IPS-20b (cell line): ENCODE data around the gene MGME1.

ENCODE experiments used
- H3K27ac ChIP-seq: one replicate; pipeline ENCODE4 v1.5.1; 2013; ENCODE audit warnings: low read length
- H3K27me3 ChIP-seq: 2 replicates; pipeline ENCODE4 v1.6.1; 2013; ENCODE audit warnings: mild to moderate bottlenecking, low read length, inconsistent platforms; ENCODE audit not compliant: insufficient read depth
- H3K36me3 ChIP-seq: 2 replicates; pipeline ENCODE4 v1.6.1; 2013; ENCODE audit warnings: low read depth, mild to moderate bottlenecking, inconsistent platforms, low read length, moderate library complexity; ENCODE audit not compliant: insufficient read depth
- H3K4me1 ChIP-seq: 2 replicates; pipeline ENCODE4 v1.6.1; 2013; ENCODE audit warnings: mild to moderate bottlenecking, control low read depth, inconsistent platforms, low read length, moderate library complexity; ENCODE audit not compliant: insufficient read depth
- H3K4me3 ChIP-seq: 2 replicates; pipeline ENCODE4 v1.5.1; 2013; ENCODE audit warnings: mild to moderate bottlenecking, low read length, inconsistent platforms
- H3K9ac ChIP-seq: 2 replicates; pipeline ENCODE4 v1.6.1; 2013; ENCODE audit warnings: low read depth, mild to moderate bottlenecking, inconsistent platforms, low read length, moderate library complexity
- H3K9me3 ChIP-seq: 2 replicates; pipeline ENCODE4 v1.6.1; 2013; ENCODE audit warnings: mild to moderate bottlenecking, low read depth, low read length, inconsistent platforms; ENCODE audit not compliant: insufficient read depth

The MGME1 gene

DNA sequence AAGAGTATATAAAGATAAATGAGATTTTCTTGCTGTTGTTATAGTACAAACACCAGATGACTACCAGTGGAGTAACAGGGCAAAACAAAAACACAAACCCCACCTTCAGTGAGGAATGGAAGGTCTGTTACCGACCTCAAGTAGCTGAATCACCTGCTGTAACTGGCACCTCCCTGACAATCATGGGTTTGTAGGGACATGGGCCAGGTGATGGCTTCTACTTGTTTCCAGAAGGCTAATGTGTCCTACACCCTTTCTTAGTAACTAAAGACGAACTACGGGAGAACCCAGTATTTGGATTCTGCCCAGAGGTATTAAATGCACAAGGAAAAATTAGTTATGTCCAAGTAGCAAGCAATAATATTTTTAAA lies 27.0 kb upstream of the MGME1 start:
- peaks cover 65% of the 10 kb centered on the region for H3K36me3 ChIP-seq
- peaks cover 12% of the 10 kb centered on the region; the same call in 1 of the 2 replicates for H3K4me1 ChIP-seq
- no peak overlapping the region for H3K4me3 ChIP-seq
- no peak overlapping the region for H3K9ac ChIP-seq
- H3K9me3 ChIP-seq = no peaks in the 10 kb centered on the region
- no peak overlapping the region for H3K27ac ChIP-seq
- no peaks in the 10 kb centered on the region for H3K27me3 ChIP-seq

- Histone ChIP-seq H3K9me3 (no peaks in the 10 kb centered on the region), H3K9ac (no peak overlapping the region), H3K36me3 (peaks cover 80% of the 10 kb centered on the region), H3K27ac (no peak overlapping the region), H3K4me1 (peaks cover 9% of the 10 kb centered on the region; the same call in 1 of the 2 replicates), H3K27me3 (no peaks in the 10 kb centered on the region), H3K4me3 (no peak overlapping the region)
Measured at GRCh38 chr20:17943343-17943742, 25.5 kb upstream of the MGME1 start.

GRCh38 chr20:17944854-17945474 lies 23.9 kb upstream of the MGME1 start:
- H3K27ac ChIP-seq = no peak overlapping the region
- H3K4me1 ChIP-seq = 0 out of 2 replicates have a peak, but pooled peaks cover 3% of the 10 kb centered on the region
- H3K4me3 ChIP-seq = no peak overlapping the region
- no peaks in the 10 kb centered on the region for H3K27me3 ChIP-seq
- H3K9ac ChIP-seq = no peak overlapping the region
- H3K9me3 ChIP-seq = no peaks in the 10 kb centered on the region
- H3K36me3 ChIP-seq = peaks cover 97% of the 10 kb centered on the region

DNA sequence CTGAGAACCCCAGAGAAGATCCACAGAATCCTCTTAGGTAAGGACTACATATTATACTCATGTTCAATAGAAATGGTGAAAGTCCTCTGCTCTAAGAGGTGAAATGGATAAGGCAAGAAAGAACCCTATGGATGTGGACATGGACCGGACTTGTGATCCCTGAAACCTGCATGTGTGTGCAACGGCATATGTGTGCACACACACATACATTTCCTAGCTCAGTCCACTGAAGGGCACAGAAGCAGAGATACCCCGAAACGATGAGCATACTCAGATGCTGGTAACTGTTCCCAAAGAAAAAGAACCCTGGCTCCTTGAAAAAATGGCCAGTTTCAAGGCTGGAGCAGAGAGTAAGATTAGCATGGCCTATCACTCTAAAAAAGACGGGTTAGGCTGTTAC lies 22.8 kb upstream of the MGME1 start:
- Histone ChIP-seq H3K36me3 (peaks cover 100% of the 10 kb centered on the region), H3K27me3 (no peaks in the 10 kb centered on the region), H3K4me1 (0 out of 2 replicates have a peak, but pooled peaks cover under 1% of the 10 kb centered on the region), H3K9me3 (no peaks in the 10 kb centered on the region), H3K4me3 (no peak overlapping the region), H3K9ac (no peak overlapping the region), H3K27ac (no peak overlapping the region)

DNA sequence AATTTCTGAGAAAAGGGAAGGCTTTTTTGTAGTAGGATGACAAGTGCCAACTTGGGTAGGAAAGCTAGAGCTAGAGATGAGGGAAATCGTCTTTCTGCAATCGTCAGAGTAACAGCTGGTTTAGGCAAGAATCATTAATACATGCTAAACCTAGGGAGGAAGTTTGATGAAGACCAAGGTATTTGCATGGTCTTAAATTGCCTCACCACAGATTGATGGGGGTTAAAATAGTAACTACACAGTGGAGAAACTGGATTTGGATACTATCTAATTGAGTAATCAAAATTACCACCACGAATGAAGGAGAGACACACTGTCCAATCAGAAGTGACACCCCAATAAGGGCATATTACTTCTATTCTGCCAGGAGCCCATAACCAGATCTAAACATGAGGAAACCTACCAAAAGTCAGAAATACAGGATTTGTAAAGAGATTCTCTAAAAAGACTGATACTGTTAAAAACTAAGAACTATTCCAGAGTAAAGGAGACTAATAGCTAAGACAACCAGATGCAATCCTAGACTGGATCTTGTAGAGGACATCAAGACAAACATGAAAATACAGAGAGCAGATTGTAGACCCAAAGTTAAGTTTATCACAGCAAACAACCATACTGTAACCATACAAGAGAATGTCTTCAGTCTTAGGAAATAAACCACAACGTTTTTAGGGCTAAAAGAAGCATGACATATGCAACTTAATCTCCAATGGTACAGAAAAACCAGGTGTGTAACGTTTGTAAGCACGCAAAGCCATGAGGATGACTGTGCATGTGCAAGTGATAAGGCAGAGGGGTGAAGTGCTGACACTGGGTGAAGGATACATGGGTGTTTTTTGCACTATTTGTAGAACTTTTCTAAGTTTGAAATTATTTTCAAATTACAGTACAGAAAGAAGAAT lies 22.0 kb upstream of the MGME1 start:
- Histone ChIP-seq H3K27ac (no peak overlapping the region), H3K27me3 (no peaks in the 10 kb centered on the region), H3K9ac (no peak overlapping the region), H3K9me3 (no peaks in the 10 kb centered on the region), H3K4me3 (no peak overlapping the region), H3K4me1 (no peaks in the 10 kb centered on the region), H3K36me3 (peaks cover 100% of the 10 kb centered on the region)

GRCh38 chr20:17947474-17947815 lies 21.4 kb upstream of the MGME1 start:
- H3K4me3 ChIP-seq = no peak overlapping the region
- H3K9me3 ChIP-seq = no peaks in the 10 kb centered on the region
- no peaks in the 10 kb centered on the region for H3K27me3 ChIP-seq
- peaks cover 100% of the 10 kb centered on the region for H3K36me3 ChIP-seq
- H3K27ac ChIP-seq = no peak overlapping the region
- no peak overlapping the region for H3K9ac ChIP-seq
- no peaks in the 10 kb centered on the region for H3K4me1 ChIP-seq

- no peaks in the 10 kb centered on the region for H3K4me1 ChIP-seq
- no peaks in the 10 kb centered on the region for H3K9me3 ChIP-seq
- no peak overlapping the region for H3K9ac ChIP-seq
- no peaks in the 10 kb centered on the region for H3K27me3 ChIP-seq
- H3K4me3 ChIP-seq = no peak overlapping the region
- H3K36me3 ChIP-seq = peaks cover 100% of the 10 kb centered on the region
- H3K27ac ChIP-seq = no peak overlapping the region
Measured at GRCh38 chr20:17948442-17948841, 20.4 kb upstream of the MGME1 start.

- H3K9ac ChIP-seq = no peak overlapping the region
- no peaks in the 10 kb centered on the region for H3K27me3 ChIP-seq
- H3K27ac ChIP-seq = no peak overlapping the region
- no peaks in the 10 kb centered on the region for H3K9me3 ChIP-seq
- peaks cover 100% of the 10 kb centered on the region for H3K36me3 ChIP-seq
- H3K4me1 ChIP-seq = no peaks in the 10 kb centered on the region
- H3K4me3 ChIP-seq = no peak overlapping the region
Measured at GRCh38 chr20:17949899-17950298, 18.9 kb upstream of the MGME1 start.

- Histone ChIP-seq H3K4me3 (no peak overlapping the region), H3K9ac (no peak overlapping the region), H3K27ac (no peak overlapping the region), H3K9me3 (no peaks in the 10 kb centered on the region), H3K4me1 (no peaks in the 10 kb centered on the region), H3K36me3 (peaks cover 100% of the 10 kb centered on the region), H3K27me3 (no peaks in the 10 kb centered on the region)
Measured at GRCh38 chr20:17950670-17951069, 18.1 kb upstream of the MGME1 start.

- no peak overlapping the region for H3K9ac ChIP-seq
- no peak overlapping the region for H3K27ac ChIP-seq
- no peak overlapping the region for H3K4me3 ChIP-seq
- no peaks in the 10 kb centered on the region for H3K27me3 ChIP-seq
- no peaks in the 10 kb centered on the region for H3K4me1 ChIP-seq
- H3K9me3 ChIP-seq = no peaks in the 10 kb centered on the region
- peaks cover 100% of the 10 kb centered on the region for H3K36me3 ChIP-seq
Measured at GRCh38 chr20:17951323-17951722, 17.5 kb upstream of the MGME1 start.

- H3K27me3 ChIP-seq = no peaks in the 10 kb centered on the region
- H3K4me1 ChIP-seq = no peaks in the 10 kb centered on the region
- no peak overlapping the region for H3K9ac ChIP-seq
- no peak overlapping the region for H3K27ac ChIP-seq
- H3K36me3 ChIP-seq = peaks cover 96% of the 10 kb centered on the region
- H3K4me3 ChIP-seq = no peak overlapping the region
- no peaks in the 10 kb centered on the region for H3K9me3 ChIP-seq
Measured at GRCh38 chr20:17952692-17953684, 15.8 kb upstream of the MGME1 start.
